PFSK-1 (cell line): ENCODE data around the gene ITGA11.
A peak's percentile ranks its signal among the peaks of the same experiment; 100 is the strongest.

ENCODE experiments used
- FOXP2 ChIP-seq: optimal IDR thresholded peaks from 2 replicates; pipeline ENCODE3; 2011; ENCODE audit warnings: borderline replicate concordance, control low read depth, inconsistent platforms; ENCODE audit not compliant: insufficient read depth; ENCODE audit errors: extremely low read length, extremely low read depth
- POLR2AphosphoS5 ChIP-seq: IDR thresholded peaks from 2 replicates; pipeline ENCODE4 v1.6.1; 2012; ENCODE audit warnings: low read depth, mild to moderate bottlenecking, control low read depth, low read length, moderate library complexity
- REST ChIP-seq, 2 experiments: IDR thresholded peaks; 2 replicates each; pipeline versions ENCODE4 v1.6.1 to v1.8.0; 2011 to 2012; ENCODE audit warnings: low read depth in 2 of 2, low read length in 2 of 2, control low read depth in 1 of 2, inconsistent platforms in 1 of 2, mild to moderate bottlenecking in 1 of 2, moderate library complexity in 1 of 2; ENCODE audit not compliant: insufficient read depth in 1 of 2
- SIN3A ChIP-seq: IDR thresholded peaks from 2 replicates; pipeline ENCODE4 v1.6.1; 2012; ENCODE audit warnings: mild to moderate bottlenecking, low read length, moderate library complexity, borderline replicate concordance; ENCODE audit not compliant: insufficient read depth
- TAF1 ChIP-seq: IDR thresholded peaks from 2 replicates; pipeline ENCODE4 v1.6.1; 2012; ENCODE audit warnings: low read length, control low read depth, borderline replicate concordance; ENCODE audit not compliant: insufficient read depth

The ITGA11 gene

GRCh38 chr15:68328443-68328842 is 103.5 kb downstream of the ITGA11 start:
- TF ChIP-seq REST (IDR thresholded peaks at IDR 0.05; ENCODE audit: insufficient read depth in 1 of 2, low read depth in 2 of 2, low read length in 2 of 2): no peak
- no peak for TF ChIP-seq SIN3A
- TF ChIP-seq FOXP2: no peak
- TF ChIP-seq TAF1: no peak
- TF ChIP-seq POLR2AphosphoS5: no peak

- no peak for TF ChIP-seq TAF1
- TF ChIP-seq FOXP2: peak; percentile 65
- no peak for TF ChIP-seq REST (IDR thresholded peaks at IDR 0.05; ENCODE audit: insufficient read depth in 1 of 2, low read depth in 2 of 2, low read length in 2 of 2)
- no peak for TF ChIP-seq SIN3A
- peak; percentile 40; the same call in 1 of the 2 replicates for TF ChIP-seq POLR2AphosphoS5
Measured at GRCh38 chr15:68326711-68327354, 105.1 kb downstream of the ITGA11 start.

GRCh38 chr15:68325726-68326125 is 106.2 kb downstream of the ITGA11 start:
- no peak for TF ChIP-seq FOXP2
- no peak for TF ChIP-seq REST (IDR thresholded peaks at IDR 0.05; ENCODE audit: insufficient read depth in 1 of 2, low read depth in 2 of 2, low read length in 2 of 2)
- no peak for TF ChIP-seq POLR2AphosphoS5
- TF ChIP-seq TAF1: no peak
- TF ChIP-seq SIN3A: no peak

GRCh38 chr15:68322796-68323195 is 109.2 kb downstream of the ITGA11 start:
- no peak for TF ChIP-seq REST (IDR thresholded peaks at IDR 0.05; ENCODE audit: insufficient read depth in 1 of 2, low read depth in 2 of 2, low read length in 2 of 2)
- no peak for TF ChIP-seq SIN3A
- no peak for TF ChIP-seq FOXP2
- TF ChIP-seq TAF1: no peak
- TF ChIP-seq POLR2AphosphoS5: no peak

- no peak for TF ChIP-seq POLR2AphosphoS5
Measured at GRCh38 chr15:68321229-68321628, 110.7 kb downstream of the ITGA11 start.
